GM19397 (cell line): ENCODE data around the gene CHD2.
"Not testable (repeated sequence)": the region's sequence is repeated elsewhere in the genome, so short reads cannot be mapped to it uniquely, and the experiment has no call there.

Experiments used
- ATAC-seq: cut with Tn5 transposase; IDR thresholded peaks from one replicate; pipeline ENCODE4 v1.9.1; 2021; ENCODE audit warnings: mild to moderate bottlenecking, moderate library complexity; ENCODE audit not compliant: unreplicated experiment

The CHD2 gene

DNA sequence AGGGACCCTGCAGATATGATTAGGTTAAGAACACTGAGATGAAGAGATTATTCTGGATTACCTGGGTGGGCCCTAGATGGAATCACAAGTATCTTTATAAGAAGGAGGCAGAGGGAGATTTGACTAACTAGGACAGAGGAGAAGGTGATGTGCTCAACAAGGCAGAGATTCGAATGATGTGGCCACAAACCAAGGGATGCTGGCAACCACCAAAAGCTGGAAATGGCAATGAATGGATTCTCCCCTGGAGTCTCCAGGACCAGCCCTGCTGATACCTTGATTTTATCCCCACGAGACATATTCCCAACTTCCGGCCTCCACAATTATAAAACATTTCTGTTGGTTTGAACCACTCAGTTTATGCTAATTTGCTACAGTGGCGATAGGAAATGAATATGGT lies 146.0 kb downstream of the CHD2 start:
- ATAC-seq: no peak

GRCh38 chr15:93046721-93047120 lies 146.6 kb downstream of the CHD2 start:
- ATAC-seq: no peak

DNA sequence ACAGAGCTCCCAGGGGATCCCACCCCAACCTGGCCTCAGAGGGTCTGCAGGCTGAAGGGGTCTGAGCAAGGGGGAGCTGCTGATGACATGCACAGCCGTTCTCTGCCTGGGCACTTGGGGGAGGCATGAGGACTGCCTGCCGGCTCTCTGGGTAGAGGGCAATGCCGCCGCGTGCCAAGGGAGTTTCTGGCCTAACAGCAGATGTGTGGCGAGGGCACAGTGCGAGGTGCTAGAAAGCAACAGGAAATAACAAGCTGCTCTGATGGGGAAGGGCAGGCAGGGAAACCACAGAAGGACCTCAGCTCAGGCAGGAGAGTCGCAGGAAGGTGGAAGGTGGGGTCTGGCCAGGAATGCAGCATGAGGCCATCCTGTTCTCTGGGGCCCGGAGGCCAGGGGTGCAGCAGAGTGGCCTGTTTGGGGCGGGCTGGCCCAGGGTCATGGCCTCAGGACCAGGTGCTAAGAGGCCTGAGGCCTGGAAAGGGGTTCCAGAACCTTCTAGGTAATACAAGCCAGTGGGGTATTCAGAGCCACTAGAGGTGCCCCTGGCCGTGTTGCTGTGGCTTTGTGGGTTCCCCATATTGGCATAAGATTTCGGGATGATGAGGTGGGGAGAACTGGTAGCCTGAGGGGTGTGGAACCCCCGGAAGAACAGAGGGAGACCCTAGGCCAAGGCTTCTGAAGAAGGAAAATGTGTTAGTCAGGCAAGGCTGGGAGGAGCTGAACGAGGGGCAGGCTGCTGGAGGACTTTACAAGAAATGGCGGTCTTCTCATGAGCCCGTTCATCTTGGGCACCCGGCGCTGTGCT lies 147.7 kb downstream of the CHD2 start:
- no peak for ATAC-seq

- ATAC-seq: no peak
Measured at GRCh38 chr15:93048426-93048721, 148.2 kb downstream of the CHD2 start.

DNA sequence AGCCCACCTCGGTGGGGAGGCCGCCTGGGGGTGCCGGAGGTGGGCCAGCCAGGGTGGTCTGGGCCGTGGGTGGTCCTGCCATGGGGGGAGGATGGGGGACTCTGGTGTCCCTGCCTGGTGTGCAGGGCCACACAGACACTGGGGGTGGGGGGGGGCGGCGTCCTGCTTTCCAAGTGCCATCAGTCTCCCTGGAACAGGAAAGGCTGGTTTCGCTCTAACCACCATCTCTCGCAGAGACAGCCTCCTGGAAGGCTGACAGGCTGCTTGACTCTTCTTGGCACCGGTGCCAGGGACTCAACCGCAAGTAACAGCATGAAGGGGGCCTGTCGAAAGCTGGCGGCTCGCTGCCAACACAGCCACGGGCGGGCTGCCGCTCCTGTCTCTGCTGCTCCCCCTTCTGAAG lies 148.6 kb downstream of the CHD2 start:
- no peak for ATAC-seq

GRCh38 chr15:93049233-93049632 lies 149.1 kb downstream of the CHD2 start:
- ATAC-seq: no peak

DNA sequence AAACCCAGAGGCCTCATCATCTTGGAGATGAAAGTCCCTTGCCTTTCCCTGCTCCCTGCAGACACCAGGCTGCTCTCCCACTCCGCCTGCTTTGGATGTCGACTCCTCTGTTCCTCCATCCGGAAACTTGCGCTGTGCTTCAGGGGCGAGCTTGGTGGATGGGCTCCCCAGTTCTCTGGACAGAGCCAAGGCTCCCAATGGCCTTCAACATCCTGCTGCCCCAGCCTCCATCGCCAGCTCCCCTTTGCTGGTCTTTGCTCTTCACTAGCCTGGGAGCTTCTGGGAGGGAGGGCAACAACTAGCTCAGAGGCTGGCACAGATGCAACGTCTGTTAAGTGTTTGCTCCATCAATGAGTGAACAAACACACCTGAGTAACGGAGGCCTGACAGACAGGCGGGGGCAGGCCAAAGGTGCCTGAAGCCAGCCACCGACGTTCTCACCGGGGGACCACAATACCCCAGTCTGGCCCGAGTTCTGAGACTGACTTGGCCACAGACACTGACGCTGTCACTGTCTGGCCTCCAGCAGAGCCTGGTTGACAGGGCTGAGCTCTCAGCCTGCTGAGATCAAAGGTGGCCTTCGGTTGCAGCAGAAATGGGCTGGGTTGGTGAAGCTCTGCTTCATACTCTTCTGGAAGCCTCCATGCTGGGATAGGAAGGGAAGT lies 149.9 kb downstream of the CHD2 start:
- no peak for ATAC-seq

- ATAC-seq: no peak
Measured at GRCh38 chr15:93050648-93051047, 150.5 kb downstream of the CHD2 start.

- no peak for ATAC-seq
Measured at GRCh38 chr15:93051236-93052089, 151.3 kb downstream of the CHD2 start.

DNA sequence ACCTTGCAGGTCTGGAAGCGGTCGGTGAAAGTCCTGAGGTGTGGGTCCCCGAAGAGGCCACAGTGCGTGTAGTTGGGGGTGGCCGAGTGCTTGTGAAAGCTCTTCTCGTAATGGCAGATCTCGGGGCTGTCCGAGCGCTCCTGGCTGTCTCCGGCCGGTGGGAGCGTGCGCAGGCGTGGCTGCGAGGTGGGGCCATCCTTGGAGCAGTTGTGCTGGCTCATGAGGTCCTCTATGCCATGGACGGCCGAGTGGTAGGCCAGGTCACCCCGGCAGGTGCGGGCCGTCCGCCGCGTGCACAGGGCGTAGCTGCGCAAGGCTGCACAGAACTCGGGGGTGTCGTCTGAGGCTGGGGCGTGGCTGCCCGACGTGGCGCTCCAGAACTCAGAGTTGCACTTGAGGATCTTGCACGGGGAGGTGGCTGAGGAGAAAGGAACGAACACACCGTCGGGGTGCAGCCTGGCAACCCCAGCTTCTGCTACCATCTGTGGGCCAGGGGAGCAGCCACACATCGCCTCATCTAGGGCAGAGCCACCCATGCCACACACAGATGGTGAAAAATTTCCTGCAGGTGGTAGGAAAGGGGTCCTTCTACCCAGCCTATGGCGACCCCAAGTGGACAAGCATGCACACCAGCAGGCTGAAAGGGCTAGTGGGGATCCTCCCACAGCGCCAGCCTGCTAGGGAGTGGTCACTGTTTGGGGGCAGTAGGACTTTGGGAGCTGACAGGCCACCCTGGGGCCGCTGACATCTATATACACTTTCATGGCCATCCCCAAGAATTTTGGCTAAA lies 152.2 kb downstream of the CHD2 start:
- ATAC-seq: no peak

DNA sequence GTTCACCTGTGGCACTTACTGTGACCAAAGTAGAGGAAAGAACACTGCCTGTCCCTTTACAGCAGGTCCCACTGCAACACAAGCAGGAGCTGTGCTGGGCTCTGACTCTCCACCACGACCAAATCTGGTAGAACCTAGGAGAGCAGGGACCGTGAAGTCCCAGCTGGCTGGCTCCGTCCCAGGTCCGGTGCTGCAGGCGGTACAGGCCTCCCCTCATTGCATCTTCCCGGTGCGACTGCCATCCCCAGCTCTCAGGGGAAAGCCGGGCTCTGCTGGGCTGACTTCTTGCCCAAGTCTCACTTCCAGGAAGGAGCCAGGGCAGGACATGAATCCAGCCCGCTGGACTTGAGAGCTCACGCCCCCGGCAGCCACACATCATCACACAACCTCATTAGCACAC lies 155.1 kb downstream of the CHD2 start:
- ATAC-seq: no peak

GRCh38 chr15:93056836-93057235 lies 156.7 kb downstream of the CHD2 start:
- no peak for ATAC-seq

GRCh38 chr15:93057618-93058017 lies 157.5 kb downstream of the CHD2 start:
- ATAC-seq: no peak

- ATAC-seq: no peak
Measured at GRCh38 chr15:93058128-93058527, 158.0 kb downstream of the CHD2 start.

- ATAC-seq: no peak
Measured at GRCh38 chr15:93058904-93059427, 158.8 kb downstream of the CHD2 start.

- no peak for ATAC-seq
Measured at GRCh38 chr15:93059442-93059841, 159.3 kb downstream of the CHD2 start.

DNA sequence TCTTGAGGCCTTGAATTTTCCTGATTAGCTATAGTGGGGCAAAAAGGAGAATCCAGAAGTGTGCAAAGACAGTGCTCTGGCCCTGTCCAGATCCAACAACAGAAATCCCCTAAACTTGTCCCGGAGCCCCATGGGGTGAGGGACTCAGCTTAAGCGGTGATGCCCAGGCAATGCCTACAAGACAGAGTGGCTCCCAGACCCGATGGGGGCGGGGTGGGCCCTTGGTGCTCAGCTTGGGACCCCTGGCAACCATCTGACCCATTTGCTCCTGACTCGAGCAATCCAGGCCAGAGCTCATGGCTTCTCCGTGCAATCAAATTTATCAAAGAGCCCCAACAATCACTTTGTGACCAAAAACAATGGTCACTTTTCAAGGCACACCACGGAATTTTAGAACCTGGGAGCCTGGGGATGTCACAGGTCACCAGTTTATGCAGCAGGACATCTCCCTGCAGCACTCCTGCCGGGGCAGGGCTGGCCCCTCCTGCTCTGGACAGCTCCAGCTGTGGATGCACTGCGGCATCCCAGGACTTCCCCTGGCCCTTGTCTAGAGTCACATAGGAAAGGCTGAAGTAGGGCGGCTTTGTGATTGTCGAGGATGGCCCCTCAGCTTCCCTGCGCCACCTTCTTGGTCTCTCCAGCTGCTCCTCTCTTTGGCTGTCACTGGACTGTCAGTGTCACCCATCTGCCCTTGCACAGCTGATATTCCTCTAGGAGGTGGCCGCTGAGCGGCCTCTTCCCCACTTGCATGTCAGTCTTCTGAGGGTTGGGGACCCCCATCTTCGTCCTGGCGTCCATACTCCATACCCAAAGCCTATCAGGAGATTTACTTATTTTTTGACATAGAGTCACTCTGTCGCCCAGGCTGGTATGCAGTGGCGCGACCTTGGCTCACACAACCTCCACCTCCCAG lies 160.5 kb downstream of the CHD2 start:
- ATAC-seq: no peak

GRCh38 chr15:93062628-93063261 lies 162.6 kb downstream of the CHD2 start:
- ATAC-seq: not testable (repeated sequence)

DNA sequence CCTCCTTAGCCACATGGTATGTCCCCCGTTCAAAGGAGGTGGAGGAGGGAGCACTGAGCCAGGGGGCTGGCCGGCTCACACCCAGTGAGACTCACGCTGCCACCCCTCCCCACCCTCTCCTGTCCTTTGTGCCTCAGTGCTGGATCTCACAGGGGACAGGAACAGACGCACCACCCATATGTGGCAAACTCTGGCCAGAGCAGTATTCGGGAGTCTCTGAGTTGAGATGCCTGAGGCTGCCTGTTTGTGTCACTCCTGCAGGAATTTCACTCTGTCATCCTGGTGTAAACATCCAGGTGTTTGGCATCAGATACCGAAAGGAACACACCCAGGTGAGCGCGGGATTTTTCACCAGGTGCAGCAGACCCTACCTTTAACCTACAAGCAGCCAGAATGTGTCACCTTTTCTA lies 163.1 kb downstream of the CHD2 start:
- ATAC-seq: no peak
